AG04450 (cell line): ENCODE measurements around the gene LHFPL2. TPM values are rescaled to one million over a fixed set of nuclear protein-coding genes. Genes with fewer than 3 reads are reported as not detected.

Source experiments
- CTCF ChIA-PET: fragments of 300-600, 350-600 bp; formaldehyde crosslinking; extraction: SDS; loops from one replicate; lab custom pipeline; 2022; ENCODE audit warnings: antibody characterized with exemption, inconsistent platforms; lab: Charles Lee
- POLR2A ChIA-PET: fragments of 350-600 bp; formaldehyde crosslinking; extraction: SDS; loops from one replicate; lab custom pipeline; 2021; ENCODE audit warnings: antibody characterized with exemption, inconsistent platforms; lab: Yijun Ruan, JAX
- DNase-seq: peaks from one replicate; pipeline ENCODE4 v3.0.0-alpha.2; 2011; ENCODE audit warnings: low read depth, low spot score
- H3K27ac ChIP-seq: one replicate; pipeline ENCODE4 v1.5.1; 2012; ENCODE audit warnings: low read depth, low read length, control low read depth
- H3K27me3 ChIP-seq: one replicate; pipeline ENCODE4 v1.6.0; 2012; ENCODE audit warnings: low read length; ENCODE audit not compliant: control insufficient read depth, insufficient read depth
- H3K4me3 ChIP-seq: 2 replicates; pipeline ENCODE4 v1.5.1; 2011; ENCODE audit warnings: mild to moderate bottlenecking, low read depth, low read length, control low read depth
- H3K9me3 ChIP-seq: 2 replicates; pipeline ENCODE4 v1.5.1; 2012; ENCODE audit warnings: low read length; ENCODE audit not compliant: control insufficient read depth, insufficient read depth
- CTCF ChIP-seq: IDR thresholded peaks from 2 replicates; pipeline ENCODE4 v1.5.1; 2011; ENCODE audit warnings: low read depth, low read length, control low read depth, inconsistent platforms
- polyA plus RNA-seq: library from polyadenylated mRNA; depleted of rRNA; stranded (reverse); fragments of >200 nt; gene quantifications from 2 replicates; pipeline ENCODE4 v1.2.3, GENCODE V29; 2011

LHFPL2 gene
- polyA plus RNA-seq, 1 experiment = 20.1 TPM

- Histone ChIP-seq H3K9me3 (no peaks in the 10 kb centered on the region), H3K27ac (no peak overlapping the region), H3K27me3 (no peaks in the 10 kb centered on the region), H3K4me3 (no peak overlapping the region)
- ChIA-PET CTCF (interaction anchor here (1.1 kb wide), 1 partner anchor 541 kb away, joined by 3 read pairs; no protein-coding TSS in a partner anchor), POLR2A (no interaction called here)
- DNase-seq = no peak
- TF ChIP-seq CTCF = 0 out of 2 replicates have a peak, but pooled peaks have one; percentile 7
Observed at GRCh38 chr5:78483809-78484521, 164.6 kb downstream of the LHFPL2 start.

GRCh38 chr5:78482948-78483347 lies 165.6 kb downstream of the LHFPL2 start:
- ChIA-PET CTCF (interaction anchor here (0.9 to 1.3 kb wide), 3 partner anchors 8 to 542 kb away, joined by 3 to 4 read pairs (median 3); no protein-coding TSS in a partner anchor), POLR2A (no interaction called here)
- DNase-seq = no peak
- Histone ChIP-seq H3K9me3 (no peaks in the 10 kb centered on the region), H3K4me3 (no peak overlapping the region), H3K27ac (no peak overlapping the region), H3K27me3 (no peaks in the 10 kb centered on the region)
- TF ChIP-seq CTCF = no peak

GRCh38 chr5:78476795-78477194 lies 171.8 kb downstream of the LHFPL2 start:
- CTCF ChIA-PET = interaction anchor here (1.0 kb wide), 1 partner anchor 9 kb away, joined by 4 read pairs; no protein-coding TSS in a partner anchor
- TF ChIP-seq CTCF = no peak
- H3K27me3 ChIP-seq = no peaks in the 10 kb centered on the region
- no peak overlapping the region for H3K27ac ChIP-seq
- H3K9me3 ChIP-seq = no peaks in the 10 kb centered on the region
- DNase-seq = no peak
- no peak overlapping the region for H3K4me3 ChIP-seq
- POLR2A ChIA-PET = no interaction called here

GRCh38 chr5:78475370-78475769 lies 173.2 kb downstream of the LHFPL2 start:
- no peak for DNase-seq
- no peaks in the 10 kb centered on the region for H3K9me3 ChIP-seq
- CTCF ChIA-PET = no interaction called here
- TF ChIP-seq CTCF = no peak
- H3K27me3 ChIP-seq = no peaks in the 10 kb centered on the region
- H3K4me3 ChIP-seq = no peak overlapping the region
- POLR2A ChIA-PET = no interaction called here
- no peak overlapping the region for H3K27ac ChIP-seq

- POLR2A ChIA-PET = no interaction called here
- Histone ChIP-seq H3K4me3 (no peak overlapping the region), H3K27me3 (no peaks in the 10 kb centered on the region), H3K27ac (no peak overlapping the region), H3K9me3 (no peaks in the 10 kb centered on the region)
- DNase-seq = no peak
- CTCF ChIA-PET = interaction anchor here (0.6 to 2.3 kb wide), 4 partner anchors 22 to 492 kb away, joined by 3 to 7 read pairs (median 3); no protein-coding TSS in a partner anchor
- TF ChIP-seq CTCF = no peak
Observed at GRCh38 chr5:78473751-78474150, 174.8 kb downstream of the LHFPL2 start.
